ENCODE data around the gene LGALS9.
"Not testable (repeated sequence)": the region's sequence is repeated elsewhere in the genome, so short reads cannot be mapped to it uniquely, and the experiment has no call there.

LGALS9 gene

GRCh38 chr17:27666270-27666669 is 35.3 kb downstream of the LGALS9 start:
- no CpG with 5 or more reads among the region's 6 CpGs for WGBS (ENCODE audit: extremely low coverage, insufficient coverage, low lambda C conversion rate)
- H3K27ac ChIP-seq (ENCODE audit: low read depth, low read length): not testable (repeated sequence)

GRCh38 chr17:27666831-27667560 is 36.0 kb downstream of the LGALS9 start:
- no peak for DNase-seq
- no peak overlapping the region for H3K4me2 ChIP-seq (ENCODE audit: low read length)
- H3K9ac ChIP-seq (ENCODE audit: low read length): no peak overlapping the region
- H3K36me3 ChIP-seq (ENCODE audit: control insufficient read depth, insufficient read depth, low read length): no peaks in the 10 kb centered on the region
- no peak overlapping the region for H4K8ac ChIP-seq (ENCODE audit: low read depth, low read length)
- H2BK120ac ChIP-seq (ENCODE audit: low read depth, low read length): no peak overlapping the region
- H3K27me3 ChIP-seq (ENCODE audit: insufficient read depth, low read length, poor library complexity): no peaks in the 10 kb centered on the region
- no peak overlapping the region for H3K4ac ChIP-seq (ENCODE audit: low read depth, low read length)
- H3K18ac ChIP-seq (ENCODE audit: low read length): no peak overlapping the region
- H3K56ac ChIP-seq (ENCODE audit: low read length): no peak overlapping the region
- H3K4me3 ChIP-seq (ENCODE audit: low read length): no peak overlapping the region
- H2AK5ac ChIP-seq (ENCODE audit: low read length): no peak overlapping the region
- no peak overlapping the region for H2BK15ac ChIP-seq (replicated peaks; ENCODE audit: low read depth)
- no peaks in the 10 kb centered on the region for H3K79me2 ChIP-seq (ENCODE audit: control insufficient read depth, insufficient read depth, low read length)
- H3K79me1 ChIP-seq (ENCODE audit: low read length): no peaks in the 10 kb centered on the region
- H2BK5ac ChIP-seq (ENCODE audit: low read length): no peak overlapping the region
- H3K27ac ChIP-seq (ENCODE audit: low read depth, low read length): no peak overlapping the region
- no peak overlapping the region for H4K5ac ChIP-seq (ENCODE audit: low read length)
- H3K23ac ChIP-seq (ENCODE audit: low read length): no peak overlapping the region
- H3K4me1 ChIP-seq (ENCODE audit: control insufficient read depth, low read depth, low read length): no peaks in the 10 kb centered on the region
- WGBS (ENCODE audit: extremely low coverage, insufficient coverage, low lambda C conversion rate): no CpG with 5 or more reads among the region's 11 CpGs

More at GRCh38 chr17:27666270-27666669, 35.3 kb downstream of the LGALS9 start:
- not testable (repeated sequence) for H3K4me3 ChIP-seq (ENCODE audit: low read length); H4K8ac ChIP-seq (ENCODE audit: low read depth, low read length); H3K36me3 ChIP-seq (ENCODE audit: control insufficient read depth, insufficient read depth, low read length); H3K79me1 ChIP-seq (ENCODE audit: low read length); H3K4me2 ChIP-seq (ENCODE audit: low read length); H3K4ac ChIP-seq (ENCODE audit: low read depth, low read length); H2BK15ac ChIP-seq (replicated peaks; ENCODE audit: low read depth); H3K79me2 ChIP-seq (ENCODE audit: control insufficient read depth, insufficient read depth, low read length); H3K27me3 ChIP-seq (ENCODE audit: insufficient read depth, low read length, poor library complexity); H2BK120ac ChIP-seq (ENCODE audit: low read depth, low read length); H2AK5ac ChIP-seq (ENCODE audit: low read length); H3K4me1 ChIP-seq (ENCODE audit: control insufficient read depth, low read depth, low read length); H3K23ac ChIP-seq (ENCODE audit: low read length); H2BK5ac ChIP-seq (ENCODE audit: low read length); DNase-seq; H3K9ac ChIP-seq (ENCODE audit: low read length); H3K56ac ChIP-seq (ENCODE audit: low read length); H3K18ac ChIP-seq (ENCODE audit: low read length); H4K5ac ChIP-seq (ENCODE audit: low read length)

- Histone ChIP-seq H3K18ac (ENCODE audit: low read length) (no peak overlapping the region), H3K9ac (ENCODE audit: low read length) (no peak overlapping the region), H3K4me2 (ENCODE audit: low read length) (no peak overlapping the region), H3K4ac (ENCODE audit: low read depth, low read length) (no peak overlapping the region), H3K36me3 (ENCODE audit: control insufficient read depth, insufficient read depth, low read length) (no peaks in the 10 kb centered on the region), H3K4me1 (ENCODE audit: control insufficient read depth, low read depth, low read length) (no peaks in the 10 kb centered on the region), H3K27me3 (ENCODE audit: insufficient read depth, low read length, poor library complexity) (no peaks in the 10 kb centered on the region), H2BK120ac (ENCODE audit: low read depth, low read length) (no peak overlapping the region), H3K27ac (ENCODE audit: low read depth, low read length) (no peak overlapping the region), H3K79me1 (ENCODE audit: low read length) (no peaks in the 10 kb centered on the region), H3K56ac (ENCODE audit: low read length) (no peak overlapping the region), H3K79me2 (ENCODE audit: control insufficient read depth, insufficient read depth, low read length) (no peaks in the 10 kb centered on the region), H2AK5ac (ENCODE audit: low read length) (no peak overlapping the region), H2BK15ac (replicated peaks; ENCODE audit: low read depth) (no peak overlapping the region), H4K8ac (ENCODE audit: low read depth, low read length) (no peak overlapping the region), H3K4me3 (ENCODE audit: low read length) (no peak overlapping the region), H2BK5ac (ENCODE audit: low read length) (no peak overlapping the region), H4K5ac (ENCODE audit: low read length) (no peak overlapping the region), H3K23ac (ENCODE audit: low read length) (no peak overlapping the region)
- no peak for DNase-seq
- WGBS (ENCODE audit: extremely low coverage, insufficient coverage, low lambda C conversion rate): no CpG with 5 or more reads among the region's 12 CpGs
Observed at GRCh38 chr17:27667656-27668487, 36.9 kb downstream of the LGALS9 start.

- Histone ChIP-seq H3K27me3 (ENCODE audit: insufficient read depth, low read length, poor library complexity) (no peaks in the 10 kb centered on the region), H3K56ac (ENCODE audit: low read length) (no peak overlapping the region), H3K79me2 (ENCODE audit: control insufficient read depth, insufficient read depth, low read length) (no peaks in the 10 kb centered on the region), H3K4ac (ENCODE audit: low read depth, low read length) (no peak overlapping the region), H3K23ac (ENCODE audit: low read length) (no peak overlapping the region), H2BK15ac (replicated peaks; ENCODE audit: low read depth) (no peak overlapping the region), H3K9ac (ENCODE audit: low read length) (no peak overlapping the region), H3K18ac (ENCODE audit: low read length) (no peak overlapping the region), H3K4me2 (ENCODE audit: low read length) (no peak overlapping the region), H2BK5ac (ENCODE audit: low read length) (no peak overlapping the region), H4K8ac (ENCODE audit: low read depth, low read length) (no peak overlapping the region), H2BK120ac (ENCODE audit: low read depth, low read length) (no peak overlapping the region), H3K4me1 (ENCODE audit: control insufficient read depth, low read depth, low read length) (no peaks in the 10 kb centered on the region), H3K27ac (ENCODE audit: low read depth, low read length) (no peak overlapping the region), H3K4me3 (ENCODE audit: low read length) (no peak overlapping the region), H2AK5ac (ENCODE audit: low read length) (no peak overlapping the region), H4K5ac (ENCODE audit: low read length) (no peak overlapping the region), H3K79me1 (ENCODE audit: low read length) (no peaks in the 10 kb centered on the region), H3K36me3 (ENCODE audit: control insufficient read depth, insufficient read depth, low read length) (no peaks in the 10 kb centered on the region)
- no peak for DNase-seq
- WGBS (ENCODE audit: extremely low coverage, insufficient coverage, low lambda C conversion rate): no CpG with 5 or more reads among the region's 2 CpGs
Observed at GRCh38 chr17:27668488-27668823, 37.5 kb downstream of the LGALS9 start.

- H3K9ac ChIP-seq (ENCODE audit: low read length): no peak overlapping the region
- no peak overlapping the region for H3K27ac ChIP-seq (ENCODE audit: low read depth, low read length)
- no peak overlapping the region for H3K23ac ChIP-seq (ENCODE audit: low read length)
- no peaks in the 10 kb centered on the region for H3K79me2 ChIP-seq (ENCODE audit: control insufficient read depth, insufficient read depth, low read length)
- DNase-seq: no peak
- H2BK5ac ChIP-seq (ENCODE audit: low read length): no peak overlapping the region
- no peak overlapping the region for H2AK5ac ChIP-seq (ENCODE audit: low read length)
- H3K79me1 ChIP-seq (ENCODE audit: low read length): no peaks in the 10 kb centered on the region
- no peak overlapping the region for H2BK120ac ChIP-seq (ENCODE audit: low read depth, low read length)
- H3K27me3 ChIP-seq (ENCODE audit: insufficient read depth, low read length, poor library complexity): no peaks in the 10 kb centered on the region
- no peak overlapping the region for H4K8ac ChIP-seq (ENCODE audit: low read depth, low read length)
- H3K56ac ChIP-seq (ENCODE audit: low read length): no peak overlapping the region
- no peak overlapping the region for H2BK15ac ChIP-seq (replicated peaks; ENCODE audit: low read depth)
- no peak overlapping the region for H3K4me2 ChIP-seq (ENCODE audit: low read length)
- no peak overlapping the region for H3K18ac ChIP-seq (ENCODE audit: low read length)
- no peak overlapping the region for H4K5ac ChIP-seq (ENCODE audit: low read length)
- H3K4me3 ChIP-seq (ENCODE audit: low read length): no peak overlapping the region
- WGBS (ENCODE audit: extremely low coverage, insufficient coverage, low lambda C conversion rate): no CpG with 5 or more reads among the region's 7 CpGs
- H3K36me3 ChIP-seq (ENCODE audit: control insufficient read depth, insufficient read depth, low read length): no peaks in the 10 kb centered on the region
- no peaks in the 10 kb centered on the region for H3K4me1 ChIP-seq (ENCODE audit: control insufficient read depth, low read depth, low read length)
- no peak overlapping the region for H3K4ac ChIP-seq (ENCODE audit: low read depth, low read length)
Observed at GRCh38 chr17:27669136-27669535, 38.1 kb downstream of the LGALS9 start.

Measured in mesendoderm (in vitro differentiated cells).